Keratinocyte (primary cell): ENCODE results near the gene TMEM163. TPM values are rescaled to one million over a fixed set of nuclear protein-coding genes. Genes with fewer than 3 reads are reported as not detected.

Experiments used
- DNase-seq: peaks from one replicate; pipeline ENCODE4 v3.0.0-alpha.2; 2011; ENCODE audit warnings: low read depth, missing footprints, low spot score
- FAIRE-seq: peaks from 2 replicates; lab custom pipeline; 2011; peaks lifted over from hg19 to GRCh38; lab: Jason Lieb, UNC
- H2AFZ ChIP-seq: 2 replicates; pipeline ENCODE4 v1.6.0; 2012; ENCODE audit warnings: low read length, control low read depth, inconsistent platforms; ENCODE audit not compliant: control insufficient read depth
- H3K27ac ChIP-seq: 2 replicates; pipeline ENCODE4 v1.5.1; 2011; ENCODE audit warnings: low read length; ENCODE audit not compliant: control insufficient read depth, insufficient read depth
- H3K27me3 ChIP-seq: 3 replicates; pipeline ENCODE4 v1.6.0; 2011; ENCODE audit warnings: low read length; ENCODE audit not compliant: control insufficient read depth, insufficient read depth; ENCODE audit errors: extremely low read depth
- H3K36me3 ChIP-seq, 2 experiments: 2 replicates in 1 of 2; 3 replicates in 1 of 2; pipeline ENCODE4 v1.5.1; 2011; ENCODE audit warnings: low read length in 2 of 2, mild to moderate bottlenecking in 1 of 2; ENCODE audit not compliant: control insufficient read depth in 2 of 2, insufficient read depth in 2 of 2; ENCODE audit errors: extremely low read depth in 1 of 2
- H3K4me1 ChIP-seq: 3 replicates; pipeline ENCODE4 v1.5.1; 2011; ENCODE audit warnings: low read length; ENCODE audit not compliant: control insufficient read depth, insufficient read depth; ENCODE audit errors: extremely low read depth
- H3K4me2 ChIP-seq: 3 replicates; pipeline ENCODE4 v1.6.0; 2011; ENCODE audit warnings: low read depth, low read length; ENCODE audit not compliant: control insufficient read depth, insufficient read depth; ENCODE audit errors: extremely low read depth
- H3K4me3 ChIP-seq, 3 experiments: fragments of 200-600 bp in 1 of 3; sonication (generic) in 1 of 3; 2 replicates in 2 of 3; 3 replicates in 1 of 3; pipeline ENCODE4 v1.5.1; 2011 to 2016; ENCODE audit warnings: low read length in 3 of 3, mild to moderate bottlenecking in 3 of 3, control low read depth in 2 of 3, inconsistent platforms in 1 of 3, low read depth in 1 of 3, mixed read lengths in 1 of 3, mixed run types in 1 of 3, moderate library complexity in 1 of 3; ENCODE audit not compliant: control insufficient read depth in 2 of 3, insufficient read depth in 2 of 3; ENCODE audit errors: extremely low read depth in 1 of 3
- H3K79me2 ChIP-seq: 2 replicates; pipeline ENCODE4 v1.6.0; 2012; ENCODE audit warnings: low read length; ENCODE audit not compliant: control insufficient read depth, insufficient read depth
- H3K9ac ChIP-seq: 3 replicates; pipeline ENCODE4 v1.6.0; 2011; ENCODE audit warnings: low read length; ENCODE audit not compliant: control insufficient read depth, insufficient read depth; ENCODE audit errors: extremely low read depth
- H3K9me1 ChIP-seq: 3 replicates; pipeline ENCODE4 v1.6.0; 2011; ENCODE audit warnings: low read length; ENCODE audit not compliant: control insufficient read depth, insufficient read depth; ENCODE audit errors: extremely low read depth
- H3K9me3 ChIP-seq: 2 replicates; pipeline ENCODE4 v1.5.1; 2012; ENCODE audit warnings: low read depth, low read length; ENCODE audit not compliant: control insufficient read depth
- H4K20me1 ChIP-seq: 3 replicates; pipeline ENCODE4 v1.6.0; 2011; ENCODE audit warnings: low read length; ENCODE audit not compliant: control insufficient read depth, insufficient read depth; ENCODE audit errors: extremely low read depth
- EZH2 ChIP-seq: IDR thresholded peaks from one replicate; pipeline ENCODE4 v1.6.1; 2012; ENCODE audit warnings: inconsistent platforms, mild to moderate bottlenecking, low read length, moderate library complexity
- dilution Hi-C: fragments of 300-500 bp; cut with MboI; formaldehyde crosslinking; loops from one replicate; pipeline ENCODE4 v1.7.0; 2020; ENCODE audit warnings: low sequenced_read_pairs; ENCODE audit not compliant: extremely low pct_ligation_motif_present
- polyA plus RNA-seq, 5 experiments: library from polyadenylated mRNA; depleted of rRNA in 3 of 5; stranded (reverse) in 3 of 5; stranded (forward) in 1 of 5; unstranded in 1 of 5; fragments of >200 nt; gene quantifications; 1 replicate in 1 of 5; 2 replicates in 3 of 5; 3 replicates in 1 of 5; pipeline versions ENCODE4 v1.2.1 to v1.2.3, GENCODE V29; 2011 to 2012; ENCODE audit warnings: missing spikeins in 2 of 5, low read depth in 1 of 5, low replicate concordance in 1 of 5
- TF ChIP-seq, protein P1 (sequence below), 3 experiments: IDR thresholded peaks in 1 of 3; conservative IDR thresholded peaks in 1 of 3; optimal IDR thresholded peaks in 1 of 3; 2 replicates in 2 of 3; 3 replicates in 1 of 3; pipeline versions ENCODE3 to v1.5.1; 2011; ENCODE audit warnings: low read length in 3 of 3, mild to moderate bottlenecking in 3 of 3, moderate library complexity in 2 of 3, control low read depth in 1 of 3, inconsistent platforms in 1 of 3; ENCODE audit not compliant: insufficient read depth in 2 of 3; ENCODE audit errors: extremely low read depth in 1 of 3

Gene TMEM163
- polyA plus RNA-seq, 1 donor (not counting 4 experiments of a cell fraction or from before 2014, with no cell fraction given): not detected

DNA sequence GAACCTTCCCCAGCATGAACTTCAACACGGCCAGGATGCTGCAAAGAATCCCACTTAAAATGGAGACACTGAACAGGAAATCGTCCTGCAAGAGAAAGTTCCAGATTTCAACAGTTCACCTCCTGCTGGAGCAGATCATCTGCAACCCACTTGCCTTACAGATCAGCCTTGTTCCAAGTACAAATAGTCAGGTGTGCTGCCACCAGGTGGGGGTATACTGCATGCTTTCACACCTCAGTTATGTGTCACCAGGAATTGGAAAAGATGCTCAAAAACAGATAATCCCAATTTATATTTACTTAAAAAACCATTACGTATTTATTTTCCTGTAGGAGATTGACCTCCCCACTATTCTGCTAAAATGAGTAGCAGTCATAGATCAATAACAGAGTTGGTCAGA lies 252.7 kb downstream of the TMEM163 start:
- Histone ChIP-seq H3K9me1 (no peaks in the 10 kb centered on the region), H3K27me3 (peaks cover 4% of the 10 kb centered on the region), H3K4me1 (no peaks in the 10 kb centered on the region), H3K27ac (no peak overlapping the region), H3K79me2 (no peaks in the 10 kb centered on the region), H3K9me3 (no peaks in the 10 kb centered on the region), H2AFZ (no peak overlapping the region), H3K4me3 (no peak overlapping the region), H3K36me3 (no peaks in the 10 kb centered on the region), H3K9ac (no peak overlapping the region), H4K20me1 (no peaks in the 10 kb centered on the region), H3K4me2 (no peak overlapping the region)
- dilution Hi-C loops: no loop called here
- TF ChIP-seq, protein P1, sequence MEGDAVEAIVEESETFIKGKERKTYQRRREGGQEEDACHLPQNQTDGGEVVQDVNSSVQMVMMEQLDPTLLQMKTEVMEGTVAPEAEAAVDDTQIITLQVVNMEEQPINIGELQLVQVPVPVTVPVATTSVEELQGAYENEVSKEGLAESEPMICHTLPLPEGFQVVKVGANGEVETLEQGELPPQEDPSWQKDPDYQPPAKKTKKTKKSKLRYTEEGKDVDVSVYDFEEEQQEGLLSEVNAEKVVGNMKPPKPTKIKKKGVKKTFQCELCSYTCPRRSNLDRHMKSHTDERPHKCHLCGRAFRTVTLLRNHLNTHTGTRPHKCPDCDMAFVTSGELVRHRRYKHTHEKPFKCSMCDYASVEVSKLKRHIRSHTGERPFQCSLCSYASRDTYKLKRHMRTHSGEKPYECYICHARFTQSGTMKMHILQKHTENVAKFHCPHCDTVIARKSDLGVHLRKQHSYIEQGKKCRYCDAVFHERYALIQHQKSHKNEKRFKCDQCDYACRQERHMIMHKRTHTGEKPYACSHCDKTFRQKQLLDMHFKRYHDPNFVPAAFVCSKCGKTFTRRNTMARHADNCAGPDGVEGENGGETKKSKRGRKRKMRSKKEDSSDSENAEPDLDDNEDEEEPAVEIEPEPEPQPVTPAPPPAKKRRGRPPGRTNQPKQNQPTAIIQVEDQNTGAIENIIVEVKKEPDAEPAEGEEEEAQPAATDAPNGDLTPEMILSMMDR (optimal IDR thresholded peaks at IDR 0.05 in 1 of 3, IDR thresholded peaks at IDR 0.05 in 1 of 3, conservative IDR thresholded peaks at IDR 0.05 in 1 of 3; ENCODE audit: extremely low read depth in 1 of 3, insufficient read depth in 2 of 3, low read length in 3 of 3): peak; percentile 47 to 76 (median 62)
- TF ChIP-seq EZH2: no peak
- FAIRE-seq (no peak), DNase-seq (peak; percentile 23)

DNA sequence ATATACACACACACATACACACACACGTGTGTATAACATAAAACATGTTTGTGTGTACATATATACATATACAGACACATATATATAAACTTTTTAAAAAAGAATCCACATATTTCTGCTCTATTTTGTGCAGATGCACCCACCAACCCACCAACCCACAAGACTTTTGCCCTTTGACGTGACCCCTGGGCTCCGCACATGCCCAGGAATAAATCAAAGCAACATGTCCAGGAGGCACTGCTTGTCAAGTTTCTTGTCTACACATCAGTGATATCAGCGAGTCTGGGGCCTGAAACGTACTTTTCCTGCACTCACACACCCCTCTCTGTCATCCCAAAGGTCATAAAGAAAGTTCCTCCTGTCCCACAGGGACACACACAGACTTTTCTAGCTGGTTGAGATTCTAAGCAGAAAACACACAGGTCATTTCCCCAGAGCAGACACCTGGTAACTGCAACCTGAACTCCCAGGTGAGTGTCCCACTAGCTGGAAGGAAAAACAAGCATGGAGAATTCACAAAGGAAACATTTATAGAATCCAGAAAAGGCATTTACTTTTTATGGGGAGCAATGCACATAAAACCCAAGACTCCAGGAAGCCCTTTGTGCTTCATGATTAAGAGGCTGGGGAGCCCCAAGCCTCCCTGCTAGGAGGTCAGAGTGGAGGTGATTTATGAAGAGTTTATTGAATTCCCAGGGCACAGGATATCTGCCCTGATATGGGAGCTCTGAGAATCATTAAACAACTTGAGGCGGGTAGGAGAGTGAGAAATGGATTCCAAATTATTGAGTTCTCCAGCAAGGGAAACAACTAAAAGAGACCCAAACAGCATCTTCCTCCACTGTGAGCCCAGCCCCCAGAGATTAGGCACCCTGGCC lies 253.3 kb downstream of the TMEM163 start:
- no peak for TF ChIP-seq EZH2
- TF ChIP-seq, protein P1 (optimal IDR thresholded peaks at IDR 0.05 in 1 of 3, IDR thresholded peaks at IDR 0.05 in 1 of 3, conservative IDR thresholded peaks at IDR 0.05 in 1 of 3; ENCODE audit: extremely low read depth in 1 of 3, insufficient read depth in 2 of 3, low read length in 3 of 3): no peak
- H3K9me3 ChIP-seq: no peaks in the 10 kb centered on the region
- no peak overlapping the region for H3K4me3 ChIP-seq
- H4K20me1 ChIP-seq: no peaks in the 10 kb centered on the region
- H2AFZ ChIP-seq: no peak overlapping the region
- no peaks in the 10 kb centered on the region for H3K36me3 ChIP-seq
- no peaks in the 10 kb centered on the region for H3K79me2 ChIP-seq
- FAIRE-seq (no peak), DNase-seq (no peak)
- peaks cover 4% of the 10 kb centered on the region for H3K4me1 ChIP-seq
- dilution Hi-C loops: no loop called here
- H3K9ac ChIP-seq: no peak overlapping the region
- H3K27me3 ChIP-seq: peaks cover 4% of the 10 kb centered on the region
- H3K4me2 ChIP-seq: no peak overlapping the region
- H3K9me1 ChIP-seq: no peaks in the 10 kb centered on the region
- H3K27ac ChIP-seq: no peak overlapping the region
